WTC11 (cell line): Measurements from ENCODE around the gene TCF7. TPM values are rescaled to one million over a fixed set of nuclear protein-coding genes. Genes with fewer than 3 reads are reported as not detected.

Experiments used
- FOXJ3 ChIP-seq: sonication (generic); formaldehyde crosslinking; IDR thresholded peaks from 2 replicates; pipeline ENCODE4 v1.9.0; 2021; ENCODE audit warnings: missing genetic modification reagents, mild to moderate bottlenecking, borderline replicate concordance
- FOXK1 ChIP-seq: sonication (generic); formaldehyde crosslinking; IDR thresholded peaks from 2 replicates; pipeline ENCODE4 v1.8.0; 2022; ENCODE audit warnings: mild to moderate bottlenecking, moderate library complexity, missing genetic modification reagents
- IRF2 ChIP-seq: sonication (generic); formaldehyde crosslinking; IDR thresholded peaks from 2 replicates; pipeline ENCODE4 v1.8.0; 2022; ENCODE audit warnings: low read depth, missing genetic modification reagents, borderline replicate concordance
- TEAD1 ChIP-seq: sonication (generic); formaldehyde crosslinking; IDR thresholded peaks from 2 replicates; pipeline ENCODE4 v1.8.0; 2022; ENCODE audit warnings: mild to moderate bottlenecking, missing genetic modification reagents
- total RNA-seq: library from RNA; stranded (reverse); gene quantifications from 3 replicates; pipeline ENCODE4 v1.2.3, GENCODE V29; 2021
- TF ChIP-seq, protein P1 (sequence below): fragments of 250-450 bp; sonication (Bioruptor Pico); IDR thresholded peaks from 2 replicates; pipeline ENCODE4 v1.9.0; 2021; ENCODE audit warnings: mild to moderate bottlenecking, borderline replicate concordance
- TF ChIP-seq, protein P2 (sequence below): sonication (generic); formaldehyde crosslinking; IDR thresholded peaks from 2 replicates; pipeline ENCODE4 v1.8.1; 2023; ENCODE audit warnings: mild to moderate bottlenecking, missing genetic modification reagents
- TF ChIP-seq, protein P3 (sequence below): sonication (generic); formaldehyde crosslinking; conservative IDR thresholded peaks from 2 replicates; pipeline ENCODE4 v1.8.1; 2023; ENCODE audit warnings: mild to moderate bottlenecking, low read depth, missing genetic modification reagents, moderate library complexity
- TF ChIP-seq, protein P4 (sequence below): sonication (generic); formaldehyde crosslinking; IDR thresholded peaks from 2 replicates; pipeline ENCODE4 v1.8.0; 2023; ENCODE audit warnings: missing genetic modification reagents
- TF ChIP-seq, protein P5 (sequence below): sonication (generic); formaldehyde crosslinking; IDR thresholded peaks from 2 replicates; pipeline ENCODE4 v1.8.0; 2022; ENCODE audit warnings: mild to moderate bottlenecking, missing genetic modification reagents
- TF ChIP-seq, protein P6 (sequence below): sonication (generic); formaldehyde crosslinking; IDR thresholded peaks from 2 replicates; pipeline ENCODE4 v1.8.1; 2022; ENCODE audit warnings: mild to moderate bottlenecking, moderate library complexity, missing genetic modification reagents
- TF ChIP-seq, protein P7 (sequence below): fragments of 250-450 bp; sonication (Bioruptor Pico); IDR thresholded peaks from 2 replicates; pipeline ENCODE4 v2.1.2; 2022; ENCODE audit warnings: mild to moderate bottlenecking, moderate library complexity

TCF7 gene
- total RNA-seq, 1 experiment from 2014 or later = 11.3 TPM

DNA sequence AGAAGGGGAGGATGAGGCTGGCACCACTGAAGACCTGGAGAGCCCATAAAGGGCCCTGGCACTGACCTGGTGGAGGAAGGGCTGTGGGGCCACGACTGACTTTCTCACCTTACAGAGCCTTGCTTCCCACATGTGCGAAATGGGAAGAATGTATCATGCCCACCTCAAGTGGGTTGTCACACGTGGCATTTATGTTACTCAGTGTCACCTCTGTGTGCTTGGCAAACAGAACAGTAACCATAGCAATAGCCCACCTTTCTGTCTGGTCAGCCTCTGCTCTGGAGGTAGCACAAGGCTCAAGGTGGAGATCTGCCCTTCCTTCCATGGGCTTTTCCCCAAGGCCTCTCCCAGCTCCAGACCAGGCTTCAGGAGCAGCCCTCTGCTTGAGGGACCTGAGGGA, 16.7 kb downstream of the TCF7 start (continued):
- TF ChIP-seq, protein P1, sequence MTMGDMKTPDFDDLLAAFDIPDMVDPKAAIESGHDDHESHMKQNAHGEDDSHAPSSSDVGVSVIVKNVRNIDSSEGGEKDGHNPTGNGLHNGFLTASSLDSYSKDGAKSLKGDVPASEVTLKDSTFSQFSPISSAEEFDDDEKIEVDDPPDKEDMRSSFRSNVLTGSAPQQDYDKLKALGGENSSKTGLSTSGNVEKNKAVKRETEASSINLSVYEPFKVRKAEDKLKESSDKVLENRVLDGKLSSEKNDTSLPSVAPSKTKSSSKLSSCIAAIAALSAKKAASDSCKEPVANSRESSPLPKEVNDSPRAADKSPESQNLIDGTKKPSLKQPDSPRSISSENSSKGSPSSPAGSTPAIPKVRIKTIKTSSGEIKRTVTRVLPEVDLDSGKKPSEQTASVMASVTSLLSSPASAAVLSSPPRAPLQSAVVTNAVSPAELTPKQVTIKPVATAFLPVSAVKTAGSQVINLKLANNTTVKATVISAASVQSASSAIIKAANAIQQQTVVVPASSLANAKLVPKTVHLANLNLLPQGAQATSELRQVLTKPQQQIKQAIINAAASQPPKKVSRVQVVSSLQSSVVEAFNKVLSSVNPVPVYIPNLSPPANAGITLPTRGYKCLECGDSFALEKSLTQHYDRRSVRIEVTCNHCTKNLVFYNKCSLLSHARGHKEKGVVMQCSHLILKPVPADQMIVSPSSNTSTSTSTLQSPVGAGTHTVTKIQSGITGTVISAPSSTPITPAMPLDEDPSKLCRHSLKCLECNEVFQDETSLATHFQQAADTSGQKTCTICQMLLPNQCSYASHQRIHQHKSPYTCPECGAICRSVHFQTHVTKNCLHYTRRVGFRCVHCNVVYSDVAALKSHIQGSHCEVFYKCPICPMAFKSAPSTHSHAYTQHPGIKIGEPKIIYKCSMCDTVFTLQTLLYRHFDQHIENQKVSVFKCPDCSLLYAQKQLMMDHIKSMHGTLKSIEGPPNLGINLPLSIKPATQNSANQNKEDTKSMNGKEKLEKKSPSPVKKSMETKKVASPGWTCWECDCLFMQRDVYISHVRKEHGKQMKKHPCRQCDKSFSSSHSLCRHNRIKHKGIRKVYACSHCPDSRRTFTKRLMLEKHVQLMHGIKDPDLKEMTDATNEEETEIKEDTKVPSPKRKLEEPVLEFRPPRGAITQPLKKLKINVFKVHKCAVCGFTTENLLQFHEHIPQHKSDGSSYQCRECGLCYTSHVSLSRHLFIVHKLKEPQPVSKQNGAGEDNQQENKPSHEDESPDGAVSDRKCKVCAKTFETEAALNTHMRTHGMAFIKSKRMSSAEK = no peak
- no peak for TF ChIP-seq IRF2
- TF ChIP-seq FOXK1 (CRISPR knock-in tag) = no peak
- TF ChIP-seq FOXJ3 (CRISPR knock-in tag) = no peak
- TF ChIP-seq, protein P2, sequence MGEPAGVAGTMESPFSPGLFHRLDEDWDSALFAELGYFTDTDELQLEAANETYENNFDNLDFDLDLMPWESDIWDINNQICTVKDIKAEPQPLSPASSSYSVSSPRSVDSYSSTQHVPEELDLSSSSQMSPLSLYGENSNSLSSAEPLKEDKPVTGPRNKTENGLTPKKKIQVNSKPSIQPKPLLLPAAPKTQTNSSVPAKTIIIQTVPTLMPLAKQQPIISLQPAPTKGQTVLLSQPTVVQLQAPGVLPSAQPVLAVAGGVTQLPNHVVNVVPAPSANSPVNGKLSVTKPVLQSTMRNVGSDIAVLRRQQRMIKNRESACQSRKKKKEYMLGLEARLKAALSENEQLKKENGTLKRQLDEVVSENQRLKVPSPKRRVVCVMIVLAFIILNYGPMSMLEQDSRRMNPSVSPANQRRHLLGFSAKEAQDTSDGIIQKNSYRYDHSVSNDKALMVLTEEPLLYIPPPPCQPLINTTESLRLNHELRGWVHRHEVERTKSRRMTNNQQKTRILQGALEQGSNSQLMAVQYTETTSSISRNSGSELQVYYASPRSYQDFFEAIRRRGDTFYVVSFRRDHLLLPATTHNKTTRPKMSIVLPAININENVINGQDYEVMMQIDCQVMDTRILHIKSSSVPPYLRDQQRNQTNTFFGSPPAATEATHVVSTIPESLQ (CRISPR knock-in tag) = no peak
- TF ChIP-seq, protein P3, sequence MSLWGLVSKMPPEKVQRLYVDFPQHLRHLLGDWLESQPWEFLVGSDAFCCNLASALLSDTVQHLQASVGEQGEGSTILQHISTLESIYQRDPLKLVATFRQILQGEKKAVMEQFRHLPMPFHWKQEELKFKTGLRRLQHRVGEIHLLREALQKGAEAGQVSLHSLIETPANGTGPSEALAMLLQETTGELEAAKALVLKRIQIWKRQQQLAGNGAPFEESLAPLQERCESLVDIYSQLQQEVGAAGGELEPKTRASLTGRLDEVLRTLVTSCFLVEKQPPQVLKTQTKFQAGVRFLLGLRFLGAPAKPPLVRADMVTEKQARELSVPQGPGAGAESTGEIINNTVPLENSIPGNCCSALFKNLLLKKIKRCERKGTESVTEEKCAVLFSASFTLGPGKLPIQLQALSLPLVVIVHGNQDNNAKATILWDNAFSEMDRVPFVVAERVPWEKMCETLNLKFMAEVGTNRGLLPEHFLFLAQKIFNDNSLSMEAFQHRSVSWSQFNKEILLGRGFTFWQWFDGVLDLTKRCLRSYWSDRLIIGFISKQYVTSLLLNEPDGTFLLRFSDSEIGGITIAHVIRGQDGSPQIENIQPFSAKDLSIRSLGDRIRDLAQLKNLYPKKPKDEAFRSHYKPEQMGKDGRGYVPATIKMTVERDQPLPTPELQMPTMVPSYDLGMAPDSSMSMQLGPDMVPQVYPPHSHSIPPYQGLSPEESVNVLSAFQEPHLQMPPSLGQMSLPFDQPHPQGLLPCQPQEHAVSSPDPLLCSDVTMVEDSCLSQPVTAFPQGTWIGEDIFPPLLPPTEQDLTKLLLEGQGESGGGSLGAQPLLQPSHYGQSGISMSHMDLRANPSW (CRISPR knock-in tag) = no peak
- TF ChIP-seq, protein P4, sequence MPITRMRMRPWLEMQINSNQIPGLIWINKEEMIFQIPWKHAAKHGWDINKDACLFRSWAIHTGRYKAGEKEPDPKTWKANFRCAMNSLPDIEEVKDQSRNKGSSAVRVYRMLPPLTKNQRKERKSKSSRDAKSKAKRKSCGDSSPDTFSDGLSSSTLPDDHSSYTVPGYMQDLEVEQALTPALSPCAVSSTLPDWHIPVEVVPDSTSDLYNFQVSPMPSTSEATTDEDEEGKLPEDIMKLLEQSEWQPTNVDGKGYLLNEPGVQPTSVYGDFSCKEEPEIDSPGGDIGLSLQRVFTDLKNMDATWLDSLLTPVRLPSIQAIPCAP (CRISPR knock-in tag) = no peak
- no peak for TF ChIP-seq TEAD1 (CRISPR knock-in tag)
- TF ChIP-seq, protein P5, sequence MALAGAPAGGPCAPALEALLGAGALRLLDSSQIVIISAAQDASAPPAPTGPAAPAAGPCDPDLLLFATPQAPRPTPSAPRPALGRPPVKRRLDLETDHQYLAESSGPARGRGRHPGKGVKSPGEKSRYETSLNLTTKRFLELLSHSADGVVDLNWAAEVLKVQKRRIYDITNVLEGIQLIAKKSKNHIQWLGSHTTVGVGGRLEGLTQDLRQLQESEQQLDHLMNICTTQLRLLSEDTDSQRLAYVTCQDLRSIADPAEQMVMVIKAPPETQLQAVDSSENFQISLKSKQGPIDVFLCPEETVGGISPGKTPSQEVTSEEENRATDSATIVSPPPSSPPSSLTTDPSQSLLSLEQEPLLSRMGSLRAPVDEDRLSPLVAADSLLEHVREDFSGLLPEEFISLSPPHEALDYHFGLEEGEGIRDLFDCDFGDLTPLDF (CRISPR knock-in tag) = no peak
- TF ChIP-seq, protein P6, sequence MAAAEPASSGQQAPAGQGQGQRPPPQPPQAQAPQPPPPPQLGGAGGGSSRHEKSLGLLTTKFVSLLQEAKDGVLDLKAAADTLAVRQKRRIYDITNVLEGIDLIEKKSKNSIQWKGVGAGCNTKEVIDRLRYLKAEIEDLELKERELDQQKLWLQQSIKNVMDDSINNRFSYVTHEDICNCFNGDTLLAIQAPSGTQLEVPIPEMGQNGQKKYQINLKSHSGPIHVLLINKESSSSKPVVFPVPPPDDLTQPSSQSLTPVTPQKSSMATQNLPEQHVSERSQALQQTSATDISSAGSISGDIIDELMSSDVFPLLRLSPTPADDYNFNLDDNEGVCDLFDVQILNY (CRISPR knock-in tag) = no peak
- TF ChIP-seq, protein P7, sequence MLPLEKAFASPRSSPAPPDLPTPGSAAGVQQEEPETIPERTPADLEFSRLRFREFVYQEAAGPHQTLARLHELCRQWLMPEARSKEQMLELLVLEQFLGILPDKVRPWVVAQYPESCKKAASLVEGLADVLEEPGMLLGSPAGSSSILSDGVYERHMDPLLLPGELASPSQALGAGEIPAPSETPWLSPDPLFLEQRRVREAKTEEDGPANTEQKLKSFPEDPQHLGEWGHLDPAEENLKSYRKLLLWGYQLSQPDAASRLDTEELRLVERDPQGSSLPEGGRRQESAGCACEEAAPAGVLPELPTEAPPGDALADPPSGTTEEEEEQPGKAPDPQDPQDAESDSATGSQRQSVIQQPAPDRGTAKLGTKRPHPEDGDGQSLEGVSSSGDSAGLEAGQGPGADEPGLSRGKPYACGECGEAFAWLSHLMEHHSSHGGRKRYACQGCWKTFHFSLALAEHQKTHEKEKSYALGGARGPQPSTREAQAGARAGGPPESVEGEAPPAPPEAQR (CRISPR knock-in tag) = no peak
